Uterus (tissue), 2 donors: ENCODE measurements around the gene PLEKHA1.

Experiments
- POLR2A ChIP-seq, 2 donors: fragments of 450-650 bp; IDR thresholded peaks; one replicate each; pipeline ENCODE4 v1.6.1; 2016; ENCODE audit warnings: antibody characterized with exemption in 2 of 2, mild to moderate bottlenecking in 1 of 2, moderate library complexity in 1 of 2
- TF ChIP-seq, protein P1 (sequence below), 4 experiments: fragments of 200-600 bp in 2 of 4; fragments of 450-650 bp in 2 of 4; sonication (generic) in 2 of 4; IDR thresholded peaks; one replicate each; pipeline ENCODE4 v1.5.1; 2016 to 2019; ENCODE audit warnings: antibody characterized with exemption in 4 of 4, mild to moderate bottlenecking in 2 of 4, moderate library complexity in 1 of 4

- TF ChIP-seq, protein P1, sequence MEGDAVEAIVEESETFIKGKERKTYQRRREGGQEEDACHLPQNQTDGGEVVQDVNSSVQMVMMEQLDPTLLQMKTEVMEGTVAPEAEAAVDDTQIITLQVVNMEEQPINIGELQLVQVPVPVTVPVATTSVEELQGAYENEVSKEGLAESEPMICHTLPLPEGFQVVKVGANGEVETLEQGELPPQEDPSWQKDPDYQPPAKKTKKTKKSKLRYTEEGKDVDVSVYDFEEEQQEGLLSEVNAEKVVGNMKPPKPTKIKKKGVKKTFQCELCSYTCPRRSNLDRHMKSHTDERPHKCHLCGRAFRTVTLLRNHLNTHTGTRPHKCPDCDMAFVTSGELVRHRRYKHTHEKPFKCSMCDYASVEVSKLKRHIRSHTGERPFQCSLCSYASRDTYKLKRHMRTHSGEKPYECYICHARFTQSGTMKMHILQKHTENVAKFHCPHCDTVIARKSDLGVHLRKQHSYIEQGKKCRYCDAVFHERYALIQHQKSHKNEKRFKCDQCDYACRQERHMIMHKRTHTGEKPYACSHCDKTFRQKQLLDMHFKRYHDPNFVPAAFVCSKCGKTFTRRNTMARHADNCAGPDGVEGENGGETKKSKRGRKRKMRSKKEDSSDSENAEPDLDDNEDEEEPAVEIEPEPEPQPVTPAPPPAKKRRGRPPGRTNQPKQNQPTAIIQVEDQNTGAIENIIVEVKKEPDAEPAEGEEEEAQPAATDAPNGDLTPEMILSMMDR (IDR thresholded peaks at IDR 0.05): no peak
- TF ChIP-seq POLR2A (IDR thresholded peaks at IDR 0.05): no peak
Measured at GRCh38 chr10:122352817-122353525, 21.5 kb upstream of the PLEKHA1 start.
